CD4-positive, alpha-beta memory T cell (primary cell): ENCODE results near the gene ERRFI1. TPM values are rescaled to one million over a fixed set of nuclear protein-coding genes. Genes with fewer than 3 reads are reported as not detected.

Experiments
- CTCF ChIA-PET: fragments of 350-600 bp; sonication (Branson Sonifier 250); formaldehyde crosslinking; loops from one replicate; lab custom pipeline; 2021; ENCODE audit warnings: inconsistent platforms; ENCODE audit not compliant: partially characterized antibody; lab: Charles Lee
- POLR2A ChIA-PET: fragments of 350-600 bp; sonication (Branson Sonifier 250); formaldehyde crosslinking; loops from one replicate; lab custom pipeline; 2021; ENCODE audit not compliant: partially characterized antibody; lab: Charles Lee
- DNase-seq, 5 donors: peaks; one replicate each; pipeline versions ENCODE4 v3.0.0 to v3.0.0-alpha.2; 2020 to 2022; ENCODE audit warnings: mixed read lengths in 1 of 5
- H3K27ac ChIP-seq: one replicate; pipeline ENCODE4 v1.7.0; 2013; ENCODE audit warnings: low read depth, low read length
- H3K27me3 ChIP-seq: 2 replicates; pipeline ENCODE4 v1.7.0; 2013; ENCODE audit warnings: mild to moderate bottlenecking, low read length, moderate library complexity; ENCODE audit not compliant: insufficient read depth
- H3K36me3 ChIP-seq: 2 replicates; pipeline ENCODE4 v1.7.0; 2013; ENCODE audit warnings: mild to moderate bottlenecking, low read length, moderate library complexity; ENCODE audit not compliant: insufficient read depth
- H3K4me1 ChIP-seq: 2 replicates; pipeline ENCODE4 v1.7.0; 2013; ENCODE audit warnings: mild to moderate bottlenecking, low read length, moderate library complexity; ENCODE audit not compliant: insufficient read depth
- H3K4me3 ChIP-seq, 2 donors: one replicate each; pipeline ENCODE4 v1.7.0; 2013; ENCODE audit warnings: low read length in 2 of 2, mild to moderate bottlenecking in 1 of 2
- H3K9me3 ChIP-seq, 2 donors: one replicate each; pipeline ENCODE4 v1.7.0; 2013; ENCODE audit warnings: low read length in 2 of 2, control low read depth in 1 of 2; ENCODE audit not compliant: control insufficient read depth in 1 of 2
- H3K27ac Mint-ChIP-seq, 7 donors: one replicate each; pipeline ENCODE4 v1.8.0; 2020 to 2021; ENCODE audit warnings: mixed read lengths in 7 of 7, mild to moderate bottlenecking in 6 of 7, inconsistent platforms in 3 of 7, moderate library complexity in 3 of 7
- H3K27me3 Mint-ChIP-seq, 2 donors: one replicate each; pipeline ENCODE4 v1.8.0; 2020 to 2021; ENCODE audit warnings: mixed read lengths in 2 of 2
- H3K36me3 Mint-ChIP-seq, 2 donors: one replicate each; pipeline ENCODE4 v1.8.0; 2020 to 2021; ENCODE audit warnings: mixed read lengths in 2 of 2, inconsistent platforms in 1 of 2, mild to moderate bottlenecking in 1 of 2
- H3K4me1 Mint-ChIP-seq, 4 donors: one replicate each; pipeline ENCODE4 v1.8.0; 2020 to 2021; ENCODE audit warnings: mixed read lengths in 4 of 4, mild to moderate bottlenecking in 1 of 4
- H3K4me3 Mint-ChIP-seq, 8 donors: one replicate each; pipeline ENCODE4 v1.8.0; 2020 to 2021; ENCODE audit warnings: mixed read lengths in 8 of 8, mild to moderate bottlenecking in 7 of 8, moderate library complexity in 6 of 8, inconsistent platforms in 3 of 8
- H3K9me3 Mint-ChIP-seq, 8 donors: one replicate each; pipeline ENCODE4 v1.8.0; 2020 to 2021; ENCODE audit warnings: mixed read lengths in 8 of 8, mild to moderate bottlenecking in 5 of 8, inconsistent platforms in 3 of 8, moderate library complexity in 1 of 8
- intact Hi-C: fragments of 100-400 bp; cut with micrococcal nuclease; formaldehyde crosslinking; loops from one replicate; pipeline ENCODE4 v1.15.1; 2023
- polyA plus RNA-seq, 2 donors: library from polyadenylated mRNA; unstranded; fragments of 300-500 nt; fragmentation: Illumina TruSeq; gene quantifications; one replicate each; pipeline ENCODE4 v1.2.3, GENCODE V29; 2021
- total RNA-seq, 2 experiments: library from RNA; stranded (reverse); gene quantifications; one replicate each; pipeline ENCODE4 v1.2.3, GENCODE V29; 2021

ERRFI1 gene
- total and polyA plus RNA-seq, 4 experiments from 2014 or later = 0.18 to 1.0 (median 0.88) TPM

DNA sequence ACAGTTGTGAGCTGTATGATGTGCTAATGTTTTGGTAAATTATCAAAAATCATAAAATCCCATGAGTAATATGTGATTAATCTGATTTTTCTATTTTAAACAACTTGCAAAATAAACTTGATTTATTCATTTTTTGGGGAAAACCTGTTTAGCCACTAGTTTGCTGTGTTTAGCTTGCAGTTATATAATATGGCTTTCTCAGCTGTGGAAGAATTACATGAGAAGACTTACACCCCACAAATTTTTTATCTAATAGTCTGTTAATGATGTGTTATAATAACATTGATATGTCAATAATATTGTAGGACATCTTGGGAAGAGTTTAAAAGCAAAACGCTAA, 2.4 kb upstream of the ERRFI1 start:
- Histone ChIP-seq H3K9me3 (no peaks in the 10 kb centered on the region), H3K36me3 (no peaks in the 10 kb centered on the region), H3K27ac (no peak overlapping the region), H3K4me1 (peaks cover 14% of the 10 kb centered on the region), H3K27me3 (peaks cover 6% of the 10 kb centered on the region), H3K4me3 (no peak overlapping the region)
- peaks cover 7 to 8% of the 10 kb centered on the region in 2 donors for H3K27me3 Mint-ChIP-seq
- H3K9me3 Mint-ChIP-seq = peaks cover 0 to 3% (median 0%) of the 10 kb centered on the region in 8 donors
- ChIA-PET POLR2A (interaction anchor here (1.4 kb wide), 1 partner anchor 288 kb away, joined by 3 read pairs; no protein-coding TSS in a partner anchor), CTCF (interaction anchor here (1.9 to 5.3 kb wide), 3 partner anchors 12 to 322 kb away, joined by 6 to 48 read pairs (median 32); no protein-coding TSS in a partner anchor)
- no peak for DNase-seq
- no peaks in the 10 kb centered on the region for H3K36me3 Mint-ChIP-seq
- intact Hi-C loops = no loop called here
- no peak overlapping the region for H3K27ac Mint-ChIP-seq
- peaks cover 8 to 13% (median 10%) of the 10 kb centered on the region in 4 donors for H3K4me1 Mint-ChIP-seq
- H3K4me3 Mint-ChIP-seq = no peak overlapping the region

- Mint-ChIP-seq H3K36me3 (no peaks in the 10 kb centered on the region), H3K27ac (peak overlapping the region in 1 of 7 donors; percentile 24), H3K27me3 (peaks cover 7 to 8% of the 10 kb centered on the region in 2 donors), H3K4me1 (peaks cover 8 to 13% (median 10%) of the 10 kb centered on the region in 4 donors), H3K9me3 (peaks cover 0 to 3% (median 0%) of the 10 kb centered on the region in 8 donors), H3K4me3 (peak overlapping the region in 2 of 8 donors; percentile 49 to 75)
- no peaks in the 10 kb centered on the region for H3K36me3 ChIP-seq
- no peaks in the 10 kb centered on the region for H3K9me3 ChIP-seq
- no peak overlapping the region for H3K27ac ChIP-seq
- no peak for DNase-seq
- H3K4me3 ChIP-seq = no peak overlapping the region
- peaks cover 6% of the 10 kb centered on the region for H3K27me3 ChIP-seq
- H3K4me1 ChIP-seq = peaks cover 14% of the 10 kb centered on the region
- POLR2A ChIA-PET = interaction anchor here (1.4 kb wide), 1 partner anchor 288 kb away, joined by 3 read pairs; no protein-coding TSS in a partner anchor
- CTCF ChIA-PET = interaction anchor here (0.8 to 5.3 kb wide), 4 partner anchors 11 to 322 kb away, joined by 3 to 48 read pairs (median 19); no protein-coding TSS in a partner anchor
- intact Hi-C loops = no loop called here
Measured at GRCh38 chr1:8027748-8028570, 1.9 kb upstream of the ERRFI1 start.

DNA sequence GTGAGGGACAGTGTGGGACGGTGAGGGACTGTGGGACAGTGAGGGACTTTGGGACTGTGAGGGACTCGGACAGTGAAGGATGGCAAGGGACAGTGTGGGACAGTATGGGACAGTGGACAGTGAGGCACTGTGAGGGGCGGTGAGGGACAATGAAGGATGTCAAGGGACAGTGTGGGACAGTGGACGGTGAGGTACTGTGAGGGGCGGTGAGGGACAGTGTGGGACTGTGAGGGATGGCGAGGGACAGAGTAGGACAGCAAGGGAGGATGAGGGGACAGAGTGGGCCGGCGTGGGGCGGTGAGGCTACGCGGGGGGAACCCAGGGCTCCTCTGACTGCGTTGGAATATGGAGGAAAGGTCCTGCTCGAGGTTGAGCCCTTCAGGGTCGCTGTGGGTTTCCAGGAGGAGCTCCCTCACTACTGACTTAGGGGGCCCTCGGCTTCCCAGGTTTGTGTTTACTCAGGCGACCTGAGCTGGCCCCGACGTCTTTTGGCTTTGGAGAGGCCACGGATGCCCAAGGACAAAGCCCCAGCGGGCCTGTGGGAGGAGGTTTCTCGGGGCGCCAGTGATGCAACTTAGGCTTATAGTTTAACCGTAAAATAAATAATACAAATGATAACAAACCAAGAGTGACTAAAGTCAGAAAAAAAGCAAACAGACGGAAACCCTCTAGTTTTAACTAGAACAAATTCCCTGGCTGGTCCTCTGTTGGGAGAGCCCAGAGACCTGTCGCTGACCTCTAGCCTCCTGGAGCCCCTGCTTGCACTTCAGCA, 1.1 kb upstream of the ERRFI1 start:
- ChIA-PET POLR2A (interaction anchor here (1.0 kb wide), 2 partner anchors 10 to 291 kb away, joined by 4 read pairs; no protein-coding TSS in a partner anchor), CTCF (interaction anchor here (0.8 to 5.3 kb wide), 4 partner anchors 11 to 288 kb away, joined by 3 to 32 read pairs (median 5); no protein-coding TSS in a partner anchor)
- Histone ChIP-seq H3K9me3 (no peaks in the 10 kb centered on the region), H3K4me3 (no peak overlapping the region), H3K27me3 (peaks cover 6% of the 10 kb centered on the region), H3K27ac (no peak overlapping the region), H3K36me3 (no peaks in the 10 kb centered on the region), H3K4me1 (peaks cover 14% of the 10 kb centered on the region)
- H3K4me3 Mint-ChIP-seq = peak overlapping the region; percentile 58 to 85 (median 75)
- H3K9me3 Mint-ChIP-seq = peaks cover 0 to 3% (median 0%) of the 10 kb centered on the region in 8 donors
- H3K27me3 Mint-ChIP-seq = peaks cover 7 to 8% of the 10 kb centered on the region in 2 donors
- H3K4me1 Mint-ChIP-seq = peaks cover 8 to 13% (median 10%) of the 10 kb centered on the region in 4 donors
- H3K27ac Mint-ChIP-seq = peak overlapping the region in 6 of 7 donors; percentile 24 to 88 (median 78)
- H3K36me3 Mint-ChIP-seq = no peaks in the 10 kb centered on the region
- intact Hi-C loops = loop anchor here (1.0 kb wide), 2 partner anchors 125 to 291 kb away; partner anchors contain the start of gene SLC45A1
- DNase-seq = no peak

- ChIA-PET CTCF (interaction anchor here (5.3 kb wide), 1 partner anchor 290 kb away, joined by 32 read pairs; no protein-coding TSS in a partner anchor), POLR2A (interaction anchor here (1.0 kb wide), 2 partner anchors 9 to 293 kb away, joined by 4 read pairs; no protein-coding TSS in a partner anchor)
- H3K4me3 Mint-ChIP-seq = peak overlapping the region; percentile 77 to 91 (median 86)
- peaks cover 7 to 13% of the 10 kb centered on the region in 2 donors for H3K27me3 Mint-ChIP-seq
- H3K9me3 Mint-ChIP-seq = peaks cover 0 to 3% (median 0%) of the 10 kb centered on the region in 8 donors
- Histone ChIP-seq H3K27me3 (peaks cover 6% of the 10 kb centered on the region), H3K4me1 (peaks cover 14% of the 10 kb centered on the region), H3K9me3 (no peaks in the 10 kb centered on the region), H3K4me3 (peak overlapping the region in 1 of 2 donors; percentile 33), H3K36me3 (no peaks in the 10 kb centered on the region), H3K27ac (no peak overlapping the region)
- H3K36me3 Mint-ChIP-seq = no peaks in the 10 kb centered on the region
- peak overlapping the region in 6 of 7 donors; percentile 8 to 89 (median 65) for H3K27ac Mint-ChIP-seq
- intact Hi-C loops = loop anchor here (1.0 kb wide), 2 partner anchors 127 to 293 kb away; partner anchors contain the start of gene SLC45A1
- H3K4me1 Mint-ChIP-seq = peaks cover 8 to 13% (median 10%) of the 10 kb centered on the region in 4 donors
- DNase-seq = peak in 3 of 5 donors; percentile 6 to 9 (median 9)
Measured at GRCh38 chr1:8025671-8026144, 401 bp downstream of the ERRFI1 start.

DNA sequence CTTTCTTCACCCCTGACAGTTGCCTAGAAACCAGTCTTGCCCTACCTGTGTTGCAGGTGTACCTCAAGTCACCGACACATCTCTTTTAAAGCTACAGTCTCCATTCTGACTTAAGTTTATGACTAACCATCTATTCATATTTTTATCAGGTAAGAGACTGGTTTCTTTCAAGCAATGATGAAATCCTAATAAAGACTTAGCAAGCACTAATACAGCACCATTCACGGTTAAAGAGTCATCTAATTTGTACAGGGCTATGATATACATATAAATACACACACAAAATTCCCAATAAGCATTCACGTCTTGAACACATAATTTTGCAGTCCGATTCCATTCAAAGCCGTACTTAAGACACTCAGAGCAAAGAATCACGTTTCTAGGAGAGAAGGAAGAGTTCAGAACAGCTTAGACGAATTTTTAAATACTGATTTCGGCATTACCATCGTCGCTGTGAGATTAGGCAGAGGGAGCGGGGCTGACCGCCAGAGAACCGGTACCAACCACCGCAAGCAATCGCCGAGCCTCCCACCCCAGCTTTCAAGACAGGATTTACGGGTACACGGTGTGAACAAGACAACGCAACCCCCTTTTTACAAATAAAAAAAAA, 943 bp downstream of the ERRFI1 start:
- no peaks in the 10 kb centered on the region for H3K9me3 ChIP-seq
- Mint-ChIP-seq H3K27me3 (peaks cover 7 to 13% of the 10 kb centered on the region in 2 donors), H3K9me3 (peaks cover 0 to 3% (median 0%) of the 10 kb centered on the region in 8 donors), H3K4me1 (peaks cover 8 to 13% (median 10%) of the 10 kb centered on the region in 4 donors), H3K27ac (peak overlapping the region; percentile 7 to 89 (median 63)), H3K36me3 (no peaks in the 10 kb centered on the region), H3K4me3 (peak overlapping the region; percentile 77 to 91 (median 86))
- peak in 1 of 5 donors; percentile 11 for DNase-seq
- peak overlapping the region in 1 of 2 donors; percentile 33 for H3K4me3 ChIP-seq
- H3K27me3 ChIP-seq = peaks cover 6% of the 10 kb centered on the region
- H3K4me1 ChIP-seq = peaks cover 14% of the 10 kb centered on the region
- ChIA-PET CTCF (interaction anchor here (2.4 to 5.3 kb wide), 2 partner anchors 11 to 290 kb away, joined by 11 to 32 read pairs; no protein-coding TSS in a partner anchor), POLR2A (interaction anchor here (0.5 kb wide), 1 partner anchor 84 kb away, joined by 3 read pairs; no protein-coding TSS in a partner anchor)
- no peak overlapping the region for H3K27ac ChIP-seq
- H3K36me3 ChIP-seq = no peaks in the 10 kb centered on the region
- intact Hi-C loops = no loop called here

DNA sequence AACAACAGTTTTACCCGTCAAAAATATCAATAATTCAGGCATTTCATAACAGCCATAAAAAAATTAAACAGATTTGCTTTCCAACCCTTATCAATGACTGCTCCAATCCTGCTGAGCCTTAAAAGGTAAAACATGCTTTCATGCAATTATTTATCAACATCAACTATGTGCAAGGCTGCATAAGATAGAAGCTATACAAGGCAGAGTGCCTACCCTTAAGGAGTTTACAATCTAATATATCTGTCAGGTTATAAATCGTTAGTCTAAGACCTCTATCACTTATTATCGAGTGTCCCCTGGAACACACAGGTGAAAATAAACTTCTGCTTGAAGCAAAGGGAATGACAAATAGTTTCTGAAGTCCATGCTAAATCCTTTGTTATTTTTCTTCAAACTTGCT, 1.8 kb downstream of the ERRFI1 start:
- Histone ChIP-seq H3K27me3 (peaks cover 6% of the 10 kb centered on the region), H3K9me3 (no peaks in the 10 kb centered on the region), H3K4me1 (peaks cover 14% of the 10 kb centered on the region), H3K36me3 (no peaks in the 10 kb centered on the region), H3K4me3 (no peak overlapping the region), H3K27ac (no peak overlapping the region)
- H3K4me3 Mint-ChIP-seq = no peak overlapping the region
- no peak for DNase-seq
- H3K9me3 Mint-ChIP-seq = peaks cover 0 to 3% (median 0%) of the 10 kb centered on the region in 8 donors
- POLR2A ChIA-PET = no interaction called here
- peaks cover 8 to 13% (median 10%) of the 10 kb centered on the region in 4 donors for H3K4me1 Mint-ChIP-seq
- CTCF ChIA-PET = interaction anchor here (2.4 to 5.3 kb wide), 2 partner anchors 10 to 291 kb away, joined by 11 to 32 read pairs; no protein-coding TSS in a partner anchor
- no peak overlapping the region for H3K27ac Mint-ChIP-seq
- intact Hi-C loops = no loop called here
- H3K27me3 Mint-ChIP-seq = peaks cover 7 to 13% of the 10 kb centered on the region in 2 donors
- no peaks in the 10 kb centered on the region for H3K36me3 Mint-ChIP-seq
